ENCODE measurements around the gene STMN1. TPM values are rescaled to one million over a fixed set of nuclear protein-coding genes. Genes with fewer than 3 reads are reported as not detected.

Gene STMN1
- total RNA-seq, 2 experiments from 2014 or later: 487 to 493 TPM

DNA sequence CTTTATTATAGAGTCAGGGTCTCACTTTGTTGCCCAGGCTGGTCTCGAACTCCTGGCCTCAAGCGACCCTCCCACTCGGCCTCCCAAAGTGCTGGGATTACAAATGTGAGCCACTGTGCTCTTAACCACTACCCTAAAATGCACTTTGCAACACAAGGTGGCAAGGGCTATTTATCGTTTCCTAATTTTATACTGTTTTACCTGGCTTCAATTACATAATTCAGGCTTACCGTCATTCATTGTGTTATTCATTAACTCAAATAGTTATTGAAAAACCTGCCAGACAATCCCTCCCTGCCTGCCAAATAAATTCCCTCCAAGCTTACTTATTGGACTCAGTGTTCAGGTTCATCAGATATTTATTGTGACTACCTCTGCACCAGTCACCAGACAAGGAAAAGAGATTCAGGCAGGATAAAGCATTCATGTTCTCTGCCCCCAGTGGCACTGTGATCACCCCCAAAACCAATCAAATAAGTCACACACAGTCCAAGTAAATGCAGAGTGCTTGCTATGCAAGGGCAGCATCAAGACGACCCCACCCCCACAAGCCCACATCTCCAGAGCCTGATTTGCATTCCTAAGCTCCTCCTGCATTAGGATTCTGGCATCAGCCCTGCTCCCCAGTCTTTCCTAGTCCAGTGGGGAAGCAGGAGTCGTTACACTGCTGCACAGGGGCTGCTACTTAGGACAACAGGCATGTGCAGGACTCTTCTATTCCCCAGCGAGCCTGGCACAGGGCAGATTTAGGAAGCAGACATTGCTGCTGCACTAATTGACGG is 38.8 kb downstream of the STMN1 start:
- ChIA-PET POLR2A (interaction anchor here (0.7 kb wide), 1 partner anchor 47 kb away, joined by 3 read pairs; the partner anchor contains the start of gene MTFR1L), CTCF (no interaction called here)
- ATAC-seq (no peak), DNase-seq (no peak)
- H3K36me3 Mint-ChIP-seq (ENCODE audit: low read depth): peaks cover 5% of the 10 kb centered on the region
- intact Hi-C loops (cut with micrococcal nuclease): no loop called here
- TF ChIP-seq, protein P1, sequence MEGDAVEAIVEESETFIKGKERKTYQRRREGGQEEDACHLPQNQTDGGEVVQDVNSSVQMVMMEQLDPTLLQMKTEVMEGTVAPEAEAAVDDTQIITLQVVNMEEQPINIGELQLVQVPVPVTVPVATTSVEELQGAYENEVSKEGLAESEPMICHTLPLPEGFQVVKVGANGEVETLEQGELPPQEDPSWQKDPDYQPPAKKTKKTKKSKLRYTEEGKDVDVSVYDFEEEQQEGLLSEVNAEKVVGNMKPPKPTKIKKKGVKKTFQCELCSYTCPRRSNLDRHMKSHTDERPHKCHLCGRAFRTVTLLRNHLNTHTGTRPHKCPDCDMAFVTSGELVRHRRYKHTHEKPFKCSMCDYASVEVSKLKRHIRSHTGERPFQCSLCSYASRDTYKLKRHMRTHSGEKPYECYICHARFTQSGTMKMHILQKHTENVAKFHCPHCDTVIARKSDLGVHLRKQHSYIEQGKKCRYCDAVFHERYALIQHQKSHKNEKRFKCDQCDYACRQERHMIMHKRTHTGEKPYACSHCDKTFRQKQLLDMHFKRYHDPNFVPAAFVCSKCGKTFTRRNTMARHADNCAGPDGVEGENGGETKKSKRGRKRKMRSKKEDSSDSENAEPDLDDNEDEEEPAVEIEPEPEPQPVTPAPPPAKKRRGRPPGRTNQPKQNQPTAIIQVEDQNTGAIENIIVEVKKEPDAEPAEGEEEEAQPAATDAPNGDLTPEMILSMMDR (IDR thresholded peaks at IDR 0.05): no peak
- no peak overlapping the region for H3K4me3 Mint-ChIP-seq
- H3K27ac Mint-ChIP-seq: no peak overlapping the region
- H3K27me3 Mint-ChIP-seq: no peaks in the 10 kb centered on the region
- H3K4me1 Mint-ChIP-seq (ENCODE audit: low read depth): no peaks in the 10 kb centered on the region
- H3K9me3 Mint-ChIP-seq: no peaks in the 10 kb centered on the region

DNA sequence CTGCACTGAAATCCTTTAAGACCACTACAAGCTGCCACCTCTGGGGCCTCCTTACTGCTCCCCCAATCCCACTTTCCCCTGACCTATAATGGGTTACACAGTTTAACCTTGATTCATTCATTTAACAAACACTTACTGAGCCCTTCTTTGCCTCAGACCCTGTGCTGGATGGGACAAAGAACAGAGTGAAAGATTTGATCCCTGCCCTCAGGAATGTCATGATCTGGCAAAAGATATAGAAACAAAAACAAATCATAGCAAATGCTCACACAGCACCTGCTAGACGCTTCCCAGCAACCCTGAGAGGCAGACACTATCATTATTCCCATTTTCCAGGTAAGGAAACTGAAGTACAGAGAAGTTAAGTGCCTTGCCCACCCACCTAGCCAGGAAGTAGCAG is 39.9 kb downstream of the STMN1 start:
- H3K4me3 Mint-ChIP-seq: no peak overlapping the region
- H3K9me3 Mint-ChIP-seq: no peaks in the 10 kb centered on the region
- CTCF ChIA-PET: no interaction called here
- H3K27me3 Mint-ChIP-seq: no peaks in the 10 kb centered on the region
- no peak for DNase-seq
- peaks cover 3% of the 10 kb centered on the region for H3K4me1 Mint-ChIP-seq (ENCODE audit: low read depth)
- no peak for ATAC-seq
- H3K27ac Mint-ChIP-seq: no peak overlapping the region
- POLR2A ChIA-PET: no interaction called here
- peaks cover 10% of the 10 kb centered on the region for H3K36me3 Mint-ChIP-seq (ENCODE audit: low read depth)
- intact Hi-C loops (cut with micrococcal nuclease): no loop called here
- TF ChIP-seq, protein P1 (IDR thresholded peaks at IDR 0.05): no peak

DNA sequence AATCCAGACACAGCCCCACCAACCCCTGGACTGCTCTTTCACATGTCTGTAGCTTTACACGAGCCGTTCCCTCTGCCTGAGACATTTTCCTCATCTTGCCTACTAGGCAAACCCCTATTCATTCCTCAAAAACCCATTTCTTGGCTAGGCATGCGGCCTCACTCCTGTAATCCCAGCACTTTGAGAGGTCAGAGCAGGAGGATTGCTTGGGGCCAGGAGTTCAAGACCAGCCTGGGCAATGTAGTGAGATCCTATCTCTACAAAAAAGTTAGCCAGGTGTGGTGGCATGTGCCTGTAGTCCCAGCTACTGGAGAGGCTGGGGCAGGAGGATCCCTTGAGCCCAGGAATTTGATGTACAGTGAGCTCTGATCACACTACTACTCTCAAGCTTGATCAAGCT is 41.8 kb downstream of the STMN1 start:
- intact Hi-C loops (cut with micrococcal nuclease): no loop called here
- no peak overlapping the region for H3K4me3 Mint-ChIP-seq

DNA sequence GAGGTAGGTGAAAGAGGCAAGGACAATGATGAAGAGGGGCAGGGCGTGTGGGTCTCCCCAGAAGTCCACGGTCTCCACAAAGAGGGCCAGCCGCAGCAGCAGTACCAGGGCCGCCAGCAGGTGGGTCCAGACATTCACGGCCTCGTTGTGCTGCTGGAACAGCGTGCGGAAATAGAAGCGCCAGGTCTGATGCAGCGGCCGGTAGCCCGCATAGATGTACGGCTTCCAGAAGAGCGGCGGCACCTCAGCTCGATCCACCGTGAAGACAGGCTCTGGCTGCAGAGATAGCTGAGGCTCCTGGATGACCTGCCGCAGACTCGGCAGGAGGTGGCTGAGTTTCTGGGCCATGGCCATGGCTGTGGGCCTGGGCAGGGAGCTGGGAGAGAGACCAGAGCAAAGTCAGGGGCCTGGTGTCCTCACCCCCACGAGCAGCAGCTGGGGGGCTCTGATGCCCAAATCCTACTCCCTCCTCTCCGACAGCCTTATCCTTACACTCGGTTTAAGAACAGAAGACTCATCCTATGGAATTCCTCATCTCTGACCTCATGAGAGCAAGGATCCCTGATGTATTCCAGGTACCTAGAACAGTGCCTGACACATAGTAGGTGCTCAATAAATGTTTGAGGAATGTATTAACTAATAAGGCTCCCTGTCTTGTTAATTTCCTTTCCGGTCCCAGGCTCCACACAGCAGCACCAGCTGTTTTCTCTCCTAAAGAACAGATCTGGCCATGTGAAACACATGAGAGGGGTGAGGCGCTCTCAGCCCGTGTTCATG is 42.5 kb downstream of the STMN1 start:
- Mint-ChIP-seq H3K27me3 (no peaks in the 10 kb centered on the region), H3K27ac (no peak overlapping the region), H3K4me1 (ENCODE audit: low read depth) (peaks cover 15% of the 10 kb centered on the region), H3K4me3 (no peak overlapping the region), H3K9me3 (no peaks in the 10 kb centered on the region), H3K36me3 (ENCODE audit: low read depth) (peaks cover 12% of the 10 kb centered on the region)
- TF ChIP-seq, protein P1 (IDR thresholded peaks at IDR 0.05): no peak
- no peak for ATAC-seq
- POLR2A ChIA-PET: interaction anchor here (1.3 kb wide), 1 partner anchor 32 kb away, joined by 4 read pairs; no protein-coding TSS in a partner anchor
- intact Hi-C loops (cut with micrococcal nuclease): no loop called here
- DNase-seq: no peak
- CTCF ChIA-PET: interaction anchor here (1.2 kb wide), 1 partner anchor 32 kb away, joined by 3 read pairs; no protein-coding TSS in a partner anchor

More for the DNA sequence above, 41.8 kb downstream of the STMN1 start:
- Mint-ChIP-seq H3K27ac (no peak overlapping the region), H3K36me3 (ENCODE audit: low read depth) (peaks cover 10% of the 10 kb centered on the region), H3K27me3 (no peaks in the 10 kb centered on the region), H3K9me3 (no peaks in the 10 kb centered on the region), H3K4me1 (ENCODE audit: low read depth) (peaks cover 11% of the 10 kb centered on the region)
- DNase-seq (no peak), ATAC-seq (no peak)
- POLR2A ChIA-PET: interaction anchor here (1.3 kb wide), 1 partner anchor 32 kb away, joined by 4 read pairs; no protein-coding TSS in a partner anchor
- TF ChIP-seq, protein P1 (IDR thresholded peaks at IDR 0.05): no peak
- CTCF ChIA-PET: interaction anchor here (1.2 kb wide), 1 partner anchor 31 kb away, joined by 3 read pairs; no protein-coding TSS in a partner anchor

Measured in activated CD8-positive, alpha-beta T cell treated with anti-CD3 and anti-CD28 coated beads for 36 hours (primary cell).